Stimulated activated CD8-positive, alpha-beta memory T cell treated with anti-CD3 and anti-CD28 coated beads, Interleukin-7, amount 100 ng/mL, for 24 hours (primary cell): Measurements from ENCODE around the gene CADM2.
"Not testable (repeated sequence)": the region's sequence is repeated elsewhere in the genome, so short reads cannot be mapped to it uniquely, and the experiment has no call there.

ENCODE experiments used
- DNase-seq: peaks from one replicate; pipeline ENCODE4 v3.0.0-alpha.2; 2020; ENCODE audit warnings: low read depth

The CADM2 gene

GRCh38 chr3:85077018-85077417 lies 118.2 kb downstream of the CADM2 start:
- DNase-seq, result no peak

GRCh38 chr3:85081191-85081906 lies 122.6 kb downstream of the CADM2 start:
- DNase-seq, result no peak

GRCh38 chr3:85090495-85090894 lies 131.7 kb downstream of the CADM2 start:
- DNase-seq, result no peak

- DNase-seq, result no peak
These were observed 141.5 kb downstream of the CADM2 start for GRCh38 chr3:85100316-85100715.

GRCh38 chr3:85102781-85103180 lies 144.0 kb downstream of the CADM2 start:
- no peak for DNase-seq

- DNase-seq, result no peak
These were observed 151.6 kb downstream of the CADM2 start for GRCh38 chr3:85110393-85110792.

- no peak for DNase-seq
These were observed 162.1 kb downstream of the CADM2 start for GRCh38 chr3:85120879-85121278.

- not testable (repeated sequence) for DNase-seq
These were observed 174.1 kb downstream of the CADM2 start for GRCh38 chr3:85132864-85133263.

- DNase-seq, result not testable (repeated sequence)
These were observed 175.1 kb downstream of the CADM2 start for GRCh38 chr3:85133691-85134420.

- no peak for DNase-seq
These were observed 183.8 kb downstream of the CADM2 start for GRCh38 chr3:85142626-85143025.

GRCh38 chr3:85148036-85148435 lies 189.2 kb downstream of the CADM2 start:
- no peak for DNase-seq

GRCh38 chr3:85151555-85151954 lies 192.8 kb downstream of the CADM2 start:
- DNase-seq, result no peak

GRCh38 chr3:85153279-85153678 lies 194.5 kb downstream of the CADM2 start:
- not testable (repeated sequence) for DNase-seq

GRCh38 chr3:85159376-85159775 lies 200.6 kb downstream of the CADM2 start:
- no peak for DNase-seq

GRCh38 chr3:85161544-85161943 lies 202.8 kb downstream of the CADM2 start:
- no peak for DNase-seq

- no peak for DNase-seq
These were observed 204.1 kb downstream of the CADM2 start for GRCh38 chr3:85162905-85163304.

- no peak for DNase-seq
These were observed 205.6 kb downstream of the CADM2 start for GRCh38 chr3:85164436-85164835.

GRCh38 chr3:85167576-85167975 lies 208.8 kb downstream of the CADM2 start:
- no peak for DNase-seq

- DNase-seq, result no peak
These were observed 211.9 kb downstream of the CADM2 start for GRCh38 chr3:85170646-85171045.

- no peak for DNase-seq
These were observed 213.2 kb downstream of the CADM2 start for GRCh38 chr3:85171976-85172375.

GRCh38 chr3:85176799-85177198 lies 218.0 kb downstream of the CADM2 start:
- no peak for DNase-seq

- DNase-seq, result no peak
These were observed 224.4 kb downstream of the CADM2 start for GRCh38 chr3:85182975-85183752.

GRCh38 chr3:85185495-85185894 lies 226.7 kb downstream of the CADM2 start:
- DNase-seq, result no peak
